AG09309 (cell line): ENCODE measurements around the gene SNX30.

Experiments
- DNase-seq: peaks from one replicate; pipeline ENCODE4 v3.0.0-alpha.2; 2010; ENCODE audit warnings: low read depth
- H3K4me3 ChIP-seq: 2 replicates; pipeline ENCODE4 v1.5.1; 2011; ENCODE audit warnings: mild to moderate bottlenecking, low read depth, low read length, moderate library complexity; ENCODE audit not compliant: control insufficient read depth
- CTCF ChIP-seq: IDR thresholded peaks from 2 replicates; pipeline ENCODE4 v1.5.1; 2011; ENCODE audit warnings: mild to moderate bottlenecking, low read depth, low read length, inconsistent platforms; ENCODE audit not compliant: insufficient read depth, control insufficient read depth; ENCODE audit errors: missing control alignments

The SNX30 gene

GRCh38 chr9:112864982-112865381 is 114.4 kb downstream of the SNX30 start:
- no peak for TF ChIP-seq CTCF
- no peak for DNase-seq
- H3K4me3 ChIP-seq = no peak overlapping the region

GRCh38 chr9:112866662-112867274 is 116.2 kb downstream of the SNX30 start:
- no peak for TF ChIP-seq CTCF
- no peak for DNase-seq
- H3K4me3 ChIP-seq = no peak overlapping the region

- no peak for TF ChIP-seq CTCF
- H3K4me3 ChIP-seq = no peak overlapping the region
- DNase-seq = no peak
Observed at GRCh38 chr9:112867275-112867991, 116.9 kb downstream of the SNX30 start.

DNA sequence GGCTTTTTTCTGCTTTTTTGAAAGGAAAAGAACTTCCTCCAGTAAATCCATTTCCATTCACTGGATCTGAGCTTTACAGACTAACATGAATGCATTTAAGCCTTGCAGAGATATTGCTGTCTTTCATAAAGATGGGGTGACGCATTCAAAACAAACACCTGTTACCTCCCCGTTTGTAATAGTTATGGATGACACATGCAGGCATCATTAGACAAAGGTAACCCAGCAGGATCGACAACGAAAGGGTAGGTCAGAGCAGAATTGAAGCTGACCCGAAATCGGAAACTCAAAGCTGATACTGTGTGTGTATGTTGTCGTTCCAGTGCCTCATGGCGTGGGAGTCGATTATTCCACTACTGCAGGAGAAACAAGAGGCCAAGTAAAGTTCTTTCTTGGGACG is 117.9 kb downstream of the SNX30 start:
- no peak for DNase-seq
- no peak overlapping the region for H3K4me3 ChIP-seq
- TF ChIP-seq CTCF = no peak

DNA sequence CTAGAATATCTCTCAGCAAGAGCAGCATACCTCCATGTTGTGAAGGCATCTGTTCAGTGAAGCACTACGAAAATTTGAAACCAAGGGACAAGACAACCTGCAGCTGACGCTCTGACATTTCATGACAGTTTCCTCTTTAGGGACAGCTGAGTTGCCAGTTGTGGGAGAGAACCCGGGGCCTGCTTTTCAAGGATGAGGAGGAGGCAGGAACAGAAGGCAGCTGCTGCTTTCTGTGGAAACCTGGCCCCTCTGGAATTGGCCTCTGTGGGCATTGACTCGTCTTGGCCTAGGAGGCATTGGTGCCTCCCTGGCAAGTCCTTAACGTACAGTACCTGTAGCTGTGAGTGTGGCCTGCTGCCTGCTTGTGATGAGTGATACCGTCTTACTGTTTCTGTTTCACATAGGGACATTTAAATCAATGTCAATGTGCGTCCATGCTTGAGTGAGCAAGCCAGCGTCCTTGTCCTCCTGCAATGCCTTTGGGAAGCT is 118.5 kb downstream of the SNX30 start:
- TF ChIP-seq CTCF = no peak
- H3K4me3 ChIP-seq = no peak overlapping the region
- no peak for DNase-seq

- no peak for TF ChIP-seq CTCF
- H3K4me3 ChIP-seq = no peak overlapping the region
- no peak for DNase-seq
Observed at GRCh38 chr9:112869917-112870316, 119.4 kb downstream of the SNX30 start.
